H1 (cell line): Measurements from ENCODE around the gene GOLGA6C. TPM values are rescaled to one million over a fixed set of nuclear protein-coding genes. Genes with fewer than 3 reads are reported as not detected.

Source experiments
- POLR2AphosphoS5 ChIP-seq: IDR thresholded peaks from 2 replicates; pipeline ENCODE4 v1.6.1; 2011; ENCODE audit warnings: low read depth, low read length
- YY1 ChIP-seq: IDR thresholded peaks from 2 replicates; pipeline ENCODE4 v1.6.1; 2011; ENCODE audit warnings: low read depth, mild to moderate bottlenecking, low read length
- polyA plus RNA-seq, 7 experiments: library from polyadenylated mRNA; depleted of rRNA in 3 of 7; stranded (reverse) in 5 of 7; unstranded in 2 of 7; fragments of >200 nt in 5 of 7; fragments of 200-250 nt in 2 of 7; gene quantifications; 1 replicate in 5 of 7; 2 replicates in 1 of 7; 4 replicates in 1 of 7; pipeline versions ENCODE4 v1.2.1 to v1.2.3, GENCODE V29; 2011 to 2013; ENCODE audit warnings: missing spikeins in 2 of 7, mixed read lengths in 2 of 7
- total RNA-seq: library from RNA; stranded (reverse); fragmentation: NEBNext Ultra II Directional; extraction: Animal tissue kit (Norgen Biotek cat#: 25700); gene quantifications from 2 replicates; pipeline ENCODE4 v1.2.1, GENCODE V29; 2021

The GOLGA6C gene
- total and polyA plus RNA-seq, 2 of the 8 experiments (the other 6 are each of a cell fraction or from before 2014, with no cell fraction given): 0.14 to 0.35 TPM

DNA sequence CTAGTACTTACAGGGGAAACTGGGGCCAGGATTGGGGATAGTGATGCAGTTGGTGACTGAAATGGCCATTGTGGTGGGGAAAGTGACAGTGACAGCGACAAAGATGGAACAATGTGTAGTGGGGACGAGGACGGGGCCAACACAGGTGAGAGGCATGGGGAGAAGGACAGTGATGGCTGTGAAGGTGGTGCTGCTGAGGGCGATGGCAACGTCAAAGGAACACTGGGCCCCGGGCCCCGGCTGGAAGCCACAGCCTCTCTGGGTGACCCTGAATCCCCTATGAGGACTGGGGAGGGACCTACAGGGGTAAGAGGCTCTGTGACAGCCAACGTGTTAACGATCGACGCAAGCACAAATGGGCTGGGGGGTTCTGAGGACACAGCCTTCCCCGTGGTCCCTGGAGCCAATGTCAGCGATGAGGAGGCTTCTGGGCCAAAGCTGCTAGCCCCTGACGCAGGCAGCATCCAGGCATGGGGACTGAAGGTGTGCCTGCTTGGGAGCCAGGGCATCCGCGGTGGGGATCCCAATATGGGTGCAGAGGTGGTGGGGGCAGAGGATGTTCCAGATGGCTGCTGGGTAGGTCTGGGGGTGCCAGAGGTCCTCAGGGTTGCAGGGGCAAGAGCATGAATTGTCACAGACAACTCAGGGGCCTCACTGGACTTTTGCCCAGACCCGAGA is 25.2 kb upstream of the GOLGA6C start (continued):
- no peak for TF ChIP-seq POLR2AphosphoS5
- TF ChIP-seq YY1: no peak
- TF ChIP-seq, all 59 proteins: peak for 0
